ENCODE results near the gene FAM153A.
"Not testable (repeated sequence)": the region's sequence is repeated elsewhere in the genome, so short reads cannot be mapped to it uniquely, and the experiment has no call there.

FAM153A gene

DNA sequence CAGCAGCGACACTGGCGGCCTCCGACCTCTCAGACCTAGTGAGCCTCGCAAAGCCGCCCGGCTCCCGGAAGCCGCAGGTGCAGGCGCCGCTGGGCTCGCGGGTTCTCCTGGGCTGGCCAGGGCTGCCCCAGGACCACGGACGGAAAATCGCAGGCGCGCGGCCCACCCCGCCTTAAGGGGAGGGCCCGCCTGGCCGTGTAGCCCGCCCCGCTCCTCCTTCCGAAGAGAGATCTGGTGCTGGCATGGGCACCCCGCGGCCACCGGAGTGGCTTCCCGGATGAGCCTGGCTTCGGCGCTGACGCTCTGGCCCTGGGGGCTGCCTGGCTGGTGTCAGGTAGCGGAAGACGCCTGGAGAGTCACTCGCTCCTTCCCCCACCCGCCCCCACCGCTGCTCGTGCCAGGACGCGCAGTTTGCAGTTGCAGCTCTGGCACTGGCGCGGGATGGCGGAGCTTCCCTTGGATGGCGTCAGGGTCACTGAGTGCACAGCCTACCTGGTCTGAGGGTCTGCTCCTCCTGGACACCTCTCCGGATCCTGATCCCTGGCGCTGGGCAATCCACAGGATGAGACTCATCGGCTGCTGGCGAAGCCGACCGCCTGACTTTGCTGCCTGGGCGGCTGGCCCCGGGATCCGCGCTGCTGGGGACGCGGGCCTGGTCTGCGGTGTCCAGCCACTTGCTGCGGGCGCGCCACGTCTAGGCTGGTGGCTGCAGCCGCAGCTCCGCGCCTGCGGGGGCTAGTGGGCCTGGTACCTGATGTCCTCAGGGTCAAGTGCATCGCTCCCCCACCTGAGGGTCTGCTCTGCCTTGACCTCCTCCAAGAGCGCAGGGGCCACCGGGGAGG is at the start of gene FAM153A:
FAM153A (minus strand) TSS at position 108 of the 842 bp plus-strand sequence.
- not testable (repeated sequence) for DNase-seq (ENCODE audit: low spot score)

DNA sequence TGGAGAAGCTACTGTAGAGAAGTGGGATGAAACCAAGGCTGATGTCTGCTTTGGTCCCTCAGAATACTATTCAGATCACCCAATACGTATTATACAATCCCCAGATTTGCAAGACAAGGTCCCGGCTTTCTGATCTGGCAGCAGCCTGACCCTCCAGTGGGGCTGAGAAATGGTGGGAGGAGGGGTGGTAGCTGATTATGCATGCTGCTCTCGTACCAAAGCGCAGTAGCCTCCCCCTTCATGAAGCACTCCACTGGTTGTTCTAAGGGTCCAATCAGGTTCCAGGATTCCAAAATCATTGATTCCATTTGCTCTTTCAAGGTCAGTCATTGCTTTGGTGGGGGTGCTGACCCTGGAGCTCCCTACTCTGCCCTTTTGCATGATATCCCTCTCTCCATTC is 49.6 kb upstream of the FAM153A start:
- DNase-seq (ENCODE audit: low spot score) = not testable (repeated sequence)

DNA sequence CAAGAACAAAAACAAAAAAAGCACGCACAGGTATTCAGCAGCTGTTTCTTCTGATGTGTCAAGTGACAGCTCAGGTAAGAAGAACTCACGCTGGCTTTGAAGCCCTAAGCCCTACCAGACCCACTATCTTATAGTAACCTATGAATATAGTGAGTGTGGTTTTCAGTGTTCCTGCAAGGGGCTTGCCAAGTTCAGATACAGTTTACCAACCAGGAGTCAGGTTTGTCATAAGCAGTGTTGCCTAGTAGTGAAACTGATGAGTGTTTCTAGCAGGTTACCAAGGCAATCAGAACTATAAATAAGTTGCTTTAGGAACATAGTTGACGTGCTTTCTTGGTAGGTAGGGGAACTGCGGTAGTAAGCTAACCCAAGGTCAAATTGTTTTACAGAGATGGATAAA is 43.4 kb upstream of the FAM153A start:
- DNase-seq (ENCODE audit: low spot score) = not testable (repeated sequence)

DNA sequence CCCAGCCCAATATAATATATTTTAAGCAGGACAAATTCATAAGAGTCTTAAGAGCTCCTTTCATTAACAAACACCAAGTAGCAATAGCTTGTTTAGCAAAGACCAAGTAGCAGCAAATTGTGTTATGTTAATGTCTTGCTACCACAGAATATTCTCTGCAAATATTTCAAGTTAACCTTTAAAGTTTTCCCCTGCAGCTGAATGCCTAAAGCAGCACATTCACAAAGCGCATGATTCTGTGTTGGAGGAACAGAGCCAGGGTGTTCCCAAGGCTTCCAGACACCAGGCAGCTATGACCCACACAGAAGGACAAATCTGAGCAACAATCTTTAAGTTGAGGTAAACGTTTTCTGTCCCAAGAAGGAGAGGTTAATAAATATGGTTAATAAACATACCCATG is 42.1 kb upstream of the FAM153A start:
- DNase-seq (ENCODE audit: low spot score) = not testable (repeated sequence)

DNA sequence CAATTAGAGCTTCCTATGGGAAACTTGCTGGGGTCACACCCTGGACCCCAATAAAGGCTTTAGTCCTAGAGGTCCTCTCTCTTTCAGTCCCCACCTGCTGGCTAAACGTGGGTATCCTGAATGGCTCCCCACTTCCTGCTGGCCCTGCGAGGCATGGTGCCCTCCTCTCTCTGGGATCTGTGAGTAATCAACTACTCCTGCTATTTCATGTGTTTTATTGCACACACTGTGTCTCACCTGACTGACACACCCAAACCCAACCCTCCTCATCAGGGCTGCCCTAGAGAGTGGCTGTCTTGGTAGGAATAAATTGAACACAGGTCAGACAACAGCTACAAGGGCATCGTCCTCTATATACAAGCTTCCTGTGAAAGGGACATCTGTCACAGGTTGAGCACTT is 39.8 kb upstream of the FAM153A start:
- not testable (repeated sequence) for DNase-seq (ENCODE audit: low spot score)

- not testable (repeated sequence) for DNase-seq (ENCODE audit: low spot score)
Measured at GRCh38 chr5:177819664-177820063, 37.0 kb upstream of the FAM153A start.

GRCh38 chr5:177812814-177813425 is 30.2 kb upstream of the FAM153A start:
- not testable (repeated sequence) for DNase-seq (ENCODE audit: low spot score)

- DNase-seq (ENCODE audit: low spot score) = not testable (repeated sequence)
Measured at GRCh38 chr5:177812160-177812743, 29.6 kb upstream of the FAM153A start.

- DNase-seq (ENCODE audit: low spot score) = not testable (repeated sequence)
Measured at GRCh38 chr5:177809209-177809913, 26.7 kb upstream of the FAM153A start.

- not testable (repeated sequence) for DNase-seq (ENCODE audit: low spot score)
Measured at GRCh38 chr5:177808420-177808819, 25.7 kb upstream of the FAM153A start.

DNA sequence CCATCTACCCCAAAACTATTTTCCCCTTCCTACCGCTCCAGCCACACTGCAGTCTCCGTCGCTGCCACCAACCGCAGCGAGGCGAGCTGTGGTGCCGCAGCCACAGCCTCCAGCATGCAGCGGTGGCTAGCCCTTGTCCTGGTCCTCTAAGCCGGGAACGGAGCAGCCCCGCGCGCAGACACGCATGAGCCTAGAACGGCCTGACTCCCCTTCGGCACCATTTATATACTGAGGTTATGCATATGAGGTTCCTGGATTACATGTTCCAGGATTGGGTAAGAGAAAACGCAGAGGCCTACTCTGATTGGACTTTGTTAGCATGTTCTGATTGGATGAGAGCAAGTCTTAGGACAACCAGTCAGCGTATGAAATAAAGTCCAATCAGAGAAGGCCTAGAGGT is 24.6 kb upstream of the FAM153A start:
- not testable (repeated sequence) for DNase-seq (ENCODE audit: low spot score)

GRCh38 chr5:177801427-177801826 is 18.7 kb upstream of the FAM153A start:
- not testable (repeated sequence) for DNase-seq (ENCODE audit: low spot score)

- DNase-seq (ENCODE audit: low spot score) = not testable (repeated sequence)
Measured at GRCh38 chr5:177798237-177798840, 15.6 kb upstream of the FAM153A start.

GRCh38 chr5:177793272-177793671 is 10.6 kb upstream of the FAM153A start:
- DNase-seq (ENCODE audit: low spot score) = not testable (repeated sequence)

- not testable (repeated sequence) for DNase-seq (ENCODE audit: low spot score)
Measured at GRCh38 chr5:177791649-177792048, 8.9 kb upstream of the FAM153A start.

DNA sequence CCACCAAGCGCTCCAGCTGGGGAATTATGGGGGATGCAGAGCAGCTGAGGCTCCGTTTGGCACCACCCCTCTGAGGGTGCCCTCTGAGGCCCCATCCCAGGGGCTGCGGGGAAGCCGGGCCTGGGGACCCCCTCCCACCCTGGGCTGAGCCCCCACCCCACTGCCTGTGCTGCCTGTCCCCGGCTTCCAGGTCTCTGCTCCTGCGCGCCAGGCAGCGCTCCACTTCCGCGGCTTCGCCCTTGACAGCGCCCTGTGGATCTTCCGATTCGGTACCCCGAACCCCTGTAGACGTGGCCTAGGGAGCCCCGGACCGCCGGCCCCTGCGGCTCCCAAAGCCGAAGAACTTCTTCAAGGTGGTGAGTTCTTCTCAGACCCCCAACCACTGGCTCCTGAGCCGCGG is 530 bp downstream of the FAM153A start:
- DNase-seq (ENCODE audit: low spot score) = not testable (repeated sequence)

- not testable (repeated sequence) for DNase-seq (ENCODE audit: low spot score)
Measured at GRCh38 chr5:177771206-177771605, 11.5 kb downstream of the FAM153A start.

GRCh38 chr5:177770646-177771045 is 12.1 kb downstream of the FAM153A start:
- DNase-seq (ENCODE audit: low spot score) = not testable (repeated sequence)

DNA sequence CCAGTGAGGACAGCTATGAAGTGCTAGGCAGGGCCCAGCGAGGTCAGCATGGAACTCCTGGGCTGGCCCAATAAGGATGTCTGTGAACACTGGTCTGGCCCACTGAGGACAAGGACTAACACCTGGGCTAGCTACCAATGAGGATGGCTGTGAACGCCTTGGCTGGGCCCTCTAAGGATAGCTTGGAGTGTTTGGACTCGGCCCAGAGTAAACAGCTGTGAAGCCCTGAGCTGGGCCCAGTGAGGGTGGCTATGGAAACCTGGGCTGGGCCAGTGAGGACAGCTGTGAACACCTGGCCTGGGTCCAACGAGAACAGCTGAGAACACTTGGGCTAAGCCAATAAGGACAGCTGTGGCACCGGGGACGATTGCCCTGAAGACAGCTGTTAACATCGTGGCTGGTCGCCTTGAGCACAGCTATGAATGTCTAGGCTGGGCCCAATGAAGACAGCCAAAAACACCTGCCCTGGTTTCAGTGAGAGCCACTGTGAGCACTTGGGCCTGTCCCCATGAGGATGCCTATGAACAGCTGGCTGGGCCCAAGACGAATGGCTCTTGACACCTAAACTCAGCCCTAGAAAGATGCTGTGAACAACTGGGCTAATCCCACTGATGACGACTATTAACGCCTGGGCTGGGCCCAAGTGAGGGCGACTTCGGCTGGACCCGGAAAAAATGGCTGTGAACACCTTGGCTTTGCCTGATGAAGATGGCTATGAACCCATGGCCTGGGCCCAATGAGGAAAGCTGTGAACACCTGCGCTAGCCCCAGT is 18.8 kb downstream of the FAM153A start:
- DNase-seq (ENCODE audit: low spot score) = not testable (repeated sequence)

- DNase-seq (ENCODE audit: low spot score) = not testable (repeated sequence)
Measured at GRCh38 chr5:177760954-177761353, 21.7 kb downstream of the FAM153A start.

- not testable (repeated sequence) for DNase-seq (ENCODE audit: low spot score)
Measured at GRCh38 chr5:177747354-177747753, 35.3 kb downstream of the FAM153A start.

Measured in kidney tubule cell (primary cell).